Cerebellar nuclear complex (tissue), 1 donor: ENCODE measurements around the gene TCL1B.

Experiments used
- DNase-seq, 2 experiments: peaks; one replicate each; lab custom pipeline; 2025; lab: John Stamatoyannopoulos, UW

Gene TCL1B

DNA sequence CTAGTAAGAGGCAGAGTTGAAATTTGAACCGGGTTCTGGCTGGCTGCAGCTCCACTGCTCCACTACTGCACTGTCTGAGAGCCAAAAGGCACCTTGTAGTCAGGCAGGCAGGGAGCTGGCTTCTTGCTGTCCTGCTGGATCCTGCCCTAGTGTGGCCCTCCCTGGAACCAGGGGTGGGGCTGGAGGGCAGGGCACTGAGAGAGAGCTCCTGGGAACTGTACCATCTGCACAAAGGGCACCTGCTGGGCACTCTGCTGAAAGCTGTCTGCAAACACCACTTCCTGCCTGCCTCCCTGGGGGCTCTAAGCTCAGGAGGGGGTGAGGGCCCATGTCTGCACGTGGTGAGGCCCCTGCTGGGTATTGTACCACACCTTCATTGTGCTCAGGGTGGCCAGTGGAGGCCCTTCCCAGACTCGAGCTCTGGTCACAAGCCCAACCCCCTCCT is 19.0 kb upstream of the TCL1B start:
- DNase-seq: no peak

DNA sequence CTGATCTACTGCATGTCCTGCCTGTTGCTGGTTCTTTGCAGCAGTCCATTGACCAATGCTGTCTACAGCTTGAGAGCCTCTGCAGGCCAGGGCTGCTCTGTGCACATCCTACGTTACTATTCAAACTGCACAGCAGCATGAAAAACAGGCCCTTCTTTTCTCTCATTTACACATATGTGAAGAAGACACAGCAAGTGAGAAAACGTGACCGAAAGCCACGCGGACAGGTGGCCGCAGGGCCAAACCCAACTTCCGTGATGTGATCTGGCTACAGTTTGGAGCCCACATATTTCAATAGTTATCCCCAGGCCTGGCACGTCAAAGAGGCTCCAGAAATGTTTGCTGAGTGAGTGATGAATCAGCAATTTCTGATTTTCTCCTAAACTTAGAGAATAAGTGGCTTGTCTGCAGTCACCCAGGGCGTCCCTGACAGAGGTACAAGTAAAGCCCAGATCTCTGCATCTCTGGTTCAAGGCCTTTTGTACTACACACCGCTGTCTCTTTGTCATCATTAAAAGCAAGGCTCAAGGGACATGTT is 17.9 kb upstream of the TCL1B start:
- DNase-seq: no peak

- no peak for DNase-seq
Measured at GRCh38 chr14:95674613-95675012, 11.6 kb upstream of the TCL1B start.

GRCh38 chr14:95675486-95675885 is 10.7 kb upstream of the TCL1B start:
- no peak for DNase-seq

DNA sequence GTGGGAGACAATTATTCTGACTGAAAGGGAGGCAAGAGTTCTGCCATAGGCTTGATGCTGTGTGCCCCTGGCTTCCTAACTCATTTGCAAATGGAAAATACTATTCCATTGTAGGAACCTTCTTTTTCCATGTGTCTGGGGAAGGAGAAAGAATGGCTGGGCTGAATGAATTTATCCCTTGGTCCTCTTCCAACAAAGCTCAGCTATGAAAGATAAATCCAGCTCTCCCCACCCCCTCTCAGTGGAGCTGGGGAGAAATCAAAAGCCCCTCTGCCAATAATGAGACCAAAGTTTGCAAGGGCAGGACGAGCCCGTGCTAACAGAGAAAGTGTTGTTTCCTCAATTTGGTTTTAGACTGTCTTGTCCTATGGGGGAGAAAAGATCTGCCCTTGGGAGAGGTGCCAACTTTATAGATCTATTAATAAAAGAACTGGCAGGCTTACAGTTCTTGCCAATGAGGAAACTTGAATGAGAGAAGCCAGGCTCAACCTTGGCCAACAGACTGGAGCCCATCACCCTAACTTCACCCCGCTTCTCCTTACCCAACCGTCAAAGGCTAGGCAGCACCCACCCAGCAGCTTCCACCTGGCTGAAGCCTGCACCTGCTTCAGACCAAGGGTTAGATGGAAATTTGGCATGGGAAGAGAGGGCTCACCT is 8.9 kb upstream of the TCL1B start:
- no peak for DNase-seq

GRCh38 chr14:95679148-95679815 is 6.9 kb upstream of the TCL1B start:
- DNase-seq: no peak

GRCh38 chr14:95679998-95680735 is 6.1 kb upstream of the TCL1B start:
- no peak for DNase-seq

- DNase-seq: no peak
Measured at GRCh38 chr14:95681153-95681552, 5.1 kb upstream of the TCL1B start.

DNA sequence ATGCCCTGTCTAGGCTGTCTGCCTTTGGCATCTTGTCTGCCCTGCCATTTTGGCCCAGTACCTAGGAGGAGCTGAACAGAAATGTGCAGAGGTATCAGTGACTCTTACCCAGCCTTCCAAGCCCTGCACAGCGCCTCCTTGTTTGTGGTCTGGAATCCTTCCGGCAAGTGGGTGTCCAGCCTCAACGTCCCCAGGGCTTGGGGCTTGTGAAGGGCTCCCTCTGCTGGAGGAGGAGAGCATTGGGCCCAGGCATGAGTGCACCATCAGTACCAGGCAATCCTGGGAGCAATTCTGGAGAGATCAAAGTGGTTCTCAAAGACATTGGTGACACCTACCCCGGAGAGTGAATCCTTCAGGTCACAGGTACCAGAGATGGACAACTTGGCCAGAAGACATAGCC is 2.4 kb upstream of the TCL1B start:
- no peak for DNase-seq

DNA sequence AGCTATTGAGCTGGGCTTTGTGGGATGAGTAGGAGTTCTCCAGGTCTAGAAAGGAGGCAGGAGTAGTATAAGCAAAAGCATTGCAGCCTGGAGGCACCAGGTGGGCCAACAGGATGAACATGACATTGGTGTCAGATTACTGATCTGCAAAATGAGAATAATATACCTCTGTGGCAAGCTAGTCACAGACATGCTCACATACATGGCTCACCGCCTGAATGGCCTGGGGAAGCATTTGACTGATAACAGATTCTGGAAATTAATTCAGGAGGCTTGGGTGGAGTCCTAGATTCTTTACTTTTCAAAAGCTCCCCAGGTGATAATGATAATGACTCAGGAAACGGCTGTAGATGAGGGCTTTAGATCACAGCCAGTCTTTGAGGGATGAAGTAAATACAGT is 709 bp downstream of the TCL1B start:
- DNase-seq: no peak

DNA sequence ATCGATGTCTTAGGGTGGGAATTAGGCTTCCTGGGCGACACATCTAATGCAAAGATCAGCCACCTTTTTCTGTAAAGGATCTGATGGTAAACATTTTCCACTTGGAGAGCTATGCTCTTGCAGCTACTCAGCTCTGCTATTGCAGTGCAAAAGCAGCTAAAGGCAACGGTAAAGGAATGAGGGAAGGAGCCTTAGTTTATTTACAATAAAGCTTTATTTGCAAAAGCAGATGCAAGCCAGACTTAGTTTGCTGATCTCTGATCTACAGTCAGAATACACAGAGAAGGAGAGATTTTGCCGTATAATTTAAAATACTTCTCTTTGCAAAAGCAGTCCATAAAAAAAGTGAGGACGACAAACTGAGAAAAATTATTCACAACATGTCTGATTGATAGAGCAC is 3.2 kb downstream of the TCL1B start:
- DNase-seq: no peak

- no peak for DNase-seq
Measured at GRCh38 chr14:95690815-95691214, 4.6 kb downstream of the TCL1B start.

DNA sequence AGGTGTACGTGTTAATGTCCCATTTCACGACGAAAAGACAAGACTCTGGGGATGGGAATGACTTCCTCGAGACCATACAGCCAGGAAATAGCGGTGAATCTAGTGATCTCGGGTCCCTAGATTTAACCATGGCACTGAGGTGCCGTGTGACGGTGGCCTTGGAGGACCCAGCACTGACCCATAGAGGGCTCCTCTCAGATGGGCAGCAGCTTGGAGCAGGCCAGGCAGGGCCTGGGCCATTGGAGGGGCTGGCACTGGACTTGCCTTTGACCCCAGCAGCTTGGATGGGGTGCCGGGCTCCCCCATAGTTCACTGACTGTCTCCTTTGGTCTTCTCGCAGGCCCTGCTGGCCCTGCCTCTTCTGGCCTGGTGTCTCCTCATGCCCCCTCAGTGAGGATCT is 5.4 kb downstream of the TCL1B start:
- DNase-seq: no peak

GRCh38 chr14:95692109-95692508 is 5.9 kb downstream of the TCL1B start:
- DNase-seq: no peak

- DNase-seq: no peak
Measured at GRCh38 chr14:95695051-95695450, 8.8 kb downstream of the TCL1B start.

- DNase-seq: no peak
Measured at GRCh38 chr14:95695913-95696312, 9.7 kb downstream of the TCL1B start.

DNA sequence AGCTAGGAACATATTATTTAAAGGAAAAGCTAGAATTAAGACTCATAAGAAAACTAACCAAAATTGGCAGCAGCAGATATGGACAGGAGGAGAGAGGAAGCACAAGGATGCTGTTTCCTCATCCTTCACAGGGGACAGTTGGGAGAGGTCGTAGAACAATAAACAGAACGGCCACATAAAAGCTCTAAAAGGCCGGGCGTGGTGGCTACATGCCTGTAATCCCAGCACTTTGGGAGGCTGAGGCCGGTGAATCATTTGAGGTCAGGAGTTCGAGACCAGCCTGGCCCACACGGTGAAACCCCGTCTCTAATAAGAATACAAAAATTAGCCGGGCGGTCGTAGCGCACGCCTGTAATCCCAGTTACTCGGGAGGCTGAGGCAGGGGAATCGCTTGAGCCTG is 10.5 kb downstream of the TCL1B start:
- DNase-seq: no peak

GRCh38 chr14:95697764-95698163 is 11.5 kb downstream of the TCL1B start:
- no peak for DNase-seq

DNA sequence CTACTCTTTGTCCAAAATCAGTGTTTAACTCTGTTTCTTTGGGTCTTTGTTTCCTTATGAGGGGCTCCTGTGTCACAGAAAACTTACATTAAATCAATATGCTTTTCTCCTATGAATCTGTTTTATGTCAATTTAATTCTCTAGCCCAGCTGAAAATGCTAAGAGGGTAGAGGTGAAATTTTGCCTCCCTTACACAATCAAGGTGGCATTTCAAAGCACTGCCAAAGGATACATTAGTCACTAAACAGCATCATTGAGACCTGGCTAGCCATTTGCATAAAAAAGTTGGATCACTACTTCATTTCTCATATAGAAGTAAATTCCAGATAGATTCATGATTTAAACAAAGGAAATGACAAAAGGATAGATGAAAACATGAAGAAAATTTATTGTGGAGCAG is 12.1 kb downstream of the TCL1B start:
- no peak for DNase-seq

GRCh38 chr14:95699412-95699811 is 13.2 kb downstream of the TCL1B start:
- DNase-seq: no peak

DNA sequence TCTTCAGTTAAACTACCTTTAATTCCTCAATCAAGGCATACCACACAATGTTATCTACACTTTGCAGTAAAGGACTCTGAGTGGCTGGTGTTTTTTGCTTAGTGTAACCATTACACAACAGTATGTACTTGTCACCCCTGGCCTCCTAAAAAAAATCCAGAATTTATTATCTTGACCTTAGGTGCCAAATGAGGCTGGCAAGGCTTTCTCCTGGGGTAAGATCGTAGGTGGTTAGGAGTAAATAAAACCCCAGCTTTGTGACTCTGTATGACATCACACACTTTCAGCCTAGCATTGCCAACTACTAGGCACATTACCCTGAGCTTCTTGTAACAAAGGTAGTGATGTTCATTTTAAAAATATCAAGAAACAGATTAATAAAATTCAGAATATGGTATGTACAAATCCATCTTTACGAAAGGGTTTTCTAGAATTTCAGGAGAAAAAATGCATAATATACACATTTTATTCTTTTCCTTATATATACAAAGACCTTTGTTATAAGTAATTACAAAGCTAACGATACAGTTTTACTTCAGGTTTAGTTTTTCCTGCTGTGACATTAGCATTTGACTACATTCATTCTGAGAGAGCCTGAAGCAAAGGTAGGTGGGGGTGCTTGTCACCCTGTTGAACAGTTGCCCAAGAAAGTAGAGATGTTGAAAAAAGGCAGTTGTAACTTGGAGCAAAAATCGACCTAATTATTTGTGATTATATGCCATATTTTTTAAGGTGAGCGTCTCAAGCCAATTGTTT is 14.2 kb downstream of the TCL1B start:
- DNase-seq: no peak

DNA sequence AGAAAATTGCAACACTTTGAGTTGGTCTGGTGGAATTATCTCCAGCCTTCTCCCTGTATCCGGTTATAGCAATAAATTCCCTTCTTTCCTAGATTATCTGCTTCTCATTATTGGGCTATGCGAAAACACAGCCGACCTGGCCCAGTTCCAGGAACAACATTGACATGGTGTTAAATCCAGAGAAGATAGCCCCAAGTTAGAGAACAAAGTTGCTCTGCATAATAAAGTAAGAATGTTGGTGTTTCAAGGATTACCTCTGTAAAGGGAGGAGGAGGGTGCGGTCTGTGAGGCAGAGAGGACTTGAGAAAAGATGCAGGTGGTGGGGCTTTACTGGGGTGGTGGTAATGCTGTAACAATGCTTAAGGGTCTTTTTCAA is 15.6 kb downstream of the TCL1B start:
- no peak for DNase-seq
